Right renal pelvis (tissue), 4 donors: ENCODE results near the gene BOC. TPM values are rescaled to one million over a fixed set of nuclear protein-coding genes. Genes with fewer than 3 reads are reported as not detected.

Experiments
- DNase-seq, 4 donors: peaks; one replicate each; pipeline ENCODE4 v3.0.0-alpha.2; 2013; ENCODE audit warnings: low read depth in 4 of 4, low spot score in 3 of 4, missing footprints in 1 of 4
- polyA plus RNA-seq, 4 donors: library from polyadenylated mRNA; unstranded; fragments of 120-200 nt; gene quantifications; one replicate each; pipeline ENCODE4 v1.2.1, GENCODE V29; 2013; ENCODE audit not compliant: insufficient read length in 4 of 4

The BOC gene
- polyA plus RNA-seq, 4 donors, result 21.9 to 33.4 (median 24.5) TPM

DNA sequence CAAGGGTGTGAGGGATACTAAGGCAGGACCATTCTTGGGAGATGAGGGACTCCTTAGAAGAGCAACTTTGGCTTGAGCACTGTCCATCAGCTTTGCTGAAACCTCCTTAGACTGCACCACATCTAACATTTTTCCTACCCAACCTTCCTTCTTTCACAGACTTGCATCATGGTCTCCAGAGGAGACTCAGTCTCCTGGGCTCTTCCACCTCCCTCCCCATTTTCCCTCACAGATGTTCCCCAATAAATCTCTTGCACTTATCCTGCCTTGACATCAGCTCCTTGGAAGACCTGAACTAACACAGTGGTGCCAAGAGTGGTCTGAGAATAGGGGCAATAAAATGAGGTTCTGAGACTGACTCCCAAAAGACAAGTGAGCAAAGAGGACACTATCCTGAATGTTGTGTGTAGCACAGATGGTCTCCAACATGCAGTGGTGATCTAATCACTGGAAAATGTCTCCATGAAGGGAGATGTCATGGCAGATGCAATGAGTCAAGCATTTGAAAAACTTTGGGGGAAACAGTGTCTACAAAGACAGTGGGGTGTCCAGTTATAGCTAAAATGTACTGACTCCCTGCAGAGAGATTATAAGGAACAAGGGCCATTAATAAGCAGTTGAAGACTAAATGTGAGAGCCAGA, 26.0 kb upstream of the BOC start:
- no peak for DNase-seq

- DNase-seq, result no peak
Observed at GRCh38 chr3:113186566-113186965, 24.8 kb upstream of the BOC start.

- DNase-seq, result no peak
Observed at GRCh38 chr3:113193288-113193687, 18.1 kb upstream of the BOC start.

- DNase-seq, result no peak
Observed at GRCh38 chr3:113193719-113194118, 17.6 kb upstream of the BOC start.

- DNase-seq, result no peak
Observed at GRCh38 chr3:113194823-113195401, 16.4 kb upstream of the BOC start.

DNA sequence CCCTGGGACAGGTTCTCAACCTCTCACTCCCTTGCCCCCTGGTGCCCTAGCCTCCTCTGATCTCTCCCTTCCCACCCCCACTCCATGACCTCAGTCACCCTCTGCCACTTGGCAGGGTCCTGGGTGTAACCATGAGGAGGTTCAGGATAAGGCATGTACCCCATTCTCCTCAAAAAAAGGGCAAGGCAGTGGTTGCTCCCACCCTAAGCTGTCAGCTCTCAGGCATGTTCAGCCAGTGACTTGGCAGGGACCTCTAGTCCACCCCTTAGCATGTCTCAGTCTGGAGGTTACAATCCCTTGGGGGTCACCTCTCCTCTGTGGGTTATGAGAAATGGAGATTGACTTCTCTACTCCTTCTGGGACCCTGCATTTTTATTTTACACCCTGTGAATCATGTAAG, 11.0 kb upstream of the BOC start:
- DNase-seq, result no peak

DNA sequence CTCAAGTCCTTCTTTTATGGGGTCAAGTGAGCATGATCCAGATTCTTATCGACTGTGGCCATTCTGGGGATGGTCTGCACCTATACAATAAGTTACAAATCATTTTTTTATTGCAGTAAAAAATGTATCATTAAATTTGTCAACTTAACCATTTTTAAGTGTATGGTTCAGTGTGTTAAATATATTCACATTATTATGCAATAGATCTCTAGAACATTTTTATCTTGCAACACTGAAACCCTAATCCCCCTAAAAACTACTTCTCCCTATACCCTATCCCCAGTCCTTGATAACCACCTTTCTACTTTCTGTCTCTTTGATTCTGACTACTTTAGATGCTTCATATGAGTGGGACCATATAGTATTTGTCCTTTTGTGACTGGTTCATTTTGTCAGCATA, 10.4 kb upstream of the BOC start:
- DNase-seq, result no peak

- no peak for DNase-seq
Observed at GRCh38 chr3:113204371-113204770, 7.0 kb upstream of the BOC start.

GRCh38 chr3:113205481-113205880, 5.9 kb upstream of the BOC start:
- no peak for DNase-seq

- peak in 3 of 4 donors; percentile 36 to 61 (median 54) for DNase-seq
Observed at GRCh38 chr3:113210604-113211329, 590 bp upstream of the BOC start.

- DNase-seq, result peak in 1 of 4 donors; percentile 41
Observed at GRCh38 chr3:113212150-113212843, 940 bp downstream of the BOC start.

DNA sequence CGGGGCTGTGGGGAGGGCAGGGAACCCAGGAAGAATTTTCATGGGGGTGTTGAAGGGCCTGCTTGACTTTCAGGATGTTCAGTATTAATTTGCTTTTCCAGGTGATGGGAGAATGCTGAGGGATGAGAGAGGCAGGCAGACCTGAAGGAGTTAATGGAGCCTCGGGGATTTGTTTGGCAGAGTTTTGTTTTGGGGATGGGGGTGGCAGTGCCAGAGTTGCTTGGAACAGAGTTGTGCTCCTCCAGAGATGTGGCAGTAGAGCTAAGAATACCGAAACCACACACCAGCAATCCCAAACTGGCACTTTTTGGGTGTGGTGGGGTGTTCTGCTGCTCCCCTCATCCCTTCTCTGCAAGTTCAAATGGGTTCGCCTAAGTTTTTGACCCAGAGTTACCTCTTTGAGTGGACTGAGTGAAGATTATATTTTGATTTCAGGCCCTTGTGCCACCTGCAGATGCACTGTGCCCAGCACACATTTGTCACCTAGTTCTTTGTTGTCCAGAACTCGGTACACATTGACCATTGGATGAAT, 1.6 kb downstream of the BOC start:
- DNase-seq, result no peak

DNA sequence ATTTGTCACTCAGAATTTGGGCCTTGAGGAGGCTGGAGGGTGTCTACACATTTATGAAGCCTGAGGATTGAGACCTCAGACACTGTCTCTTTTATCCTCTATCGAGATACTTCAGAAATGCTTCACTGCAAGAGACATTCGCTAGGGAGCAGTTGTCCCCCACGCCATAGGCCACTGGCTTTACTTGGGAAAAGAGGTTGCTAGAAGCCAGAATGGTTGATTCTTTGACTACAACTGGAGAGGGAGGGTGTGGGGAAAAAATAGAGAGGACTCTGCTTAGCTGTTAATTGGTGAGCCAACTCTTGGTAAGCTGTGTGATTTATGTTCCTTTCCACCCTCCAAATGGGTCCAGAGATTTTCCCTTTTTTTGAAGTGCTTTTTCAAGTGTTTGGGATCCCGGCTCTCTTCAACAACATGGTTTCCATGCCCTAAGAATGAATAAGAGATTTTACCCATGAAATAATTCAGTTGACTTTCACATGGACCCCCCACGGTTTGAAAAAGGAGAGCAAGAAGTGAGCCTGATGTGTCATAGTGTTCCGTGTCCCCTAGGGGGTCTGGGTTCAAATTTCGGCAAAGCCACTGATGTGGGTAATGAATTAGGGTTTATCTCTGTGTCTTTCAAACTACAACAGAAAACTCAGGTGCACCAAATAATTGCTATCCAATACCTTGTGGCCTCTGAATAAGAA, 2.7 kb downstream of the BOC start:
- DNase-seq, result no peak

- DNase-seq, result no peak
Observed at GRCh38 chr3:113214917-113215595, 3.7 kb downstream of the BOC start.

- no peak for DNase-seq
Observed at GRCh38 chr3:113216393-113216792, 5.0 kb downstream of the BOC start.

- DNase-seq, result no peak
Observed at GRCh38 chr3:113218011-113218680, 6.8 kb downstream of the BOC start.

DNA sequence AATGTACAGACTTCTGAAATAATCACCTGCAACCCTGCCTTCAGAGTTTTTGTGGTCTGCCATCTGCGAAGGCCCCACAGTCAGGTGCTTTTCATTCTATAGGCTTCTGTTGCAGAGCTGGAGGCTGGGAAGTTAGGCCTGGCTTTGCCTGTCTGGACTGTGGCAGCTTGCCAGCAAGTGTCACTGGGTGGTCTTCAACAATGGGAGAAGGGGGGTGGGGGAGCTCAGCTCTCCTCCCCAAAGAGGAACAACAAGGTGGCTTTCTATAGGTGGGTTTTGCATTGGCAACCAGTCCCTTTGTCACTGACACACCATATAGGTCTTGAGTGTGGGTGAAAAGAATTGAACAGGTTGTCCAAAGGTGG, 7.3 kb downstream of the BOC start:
- DNase-seq, result no peak

DNA sequence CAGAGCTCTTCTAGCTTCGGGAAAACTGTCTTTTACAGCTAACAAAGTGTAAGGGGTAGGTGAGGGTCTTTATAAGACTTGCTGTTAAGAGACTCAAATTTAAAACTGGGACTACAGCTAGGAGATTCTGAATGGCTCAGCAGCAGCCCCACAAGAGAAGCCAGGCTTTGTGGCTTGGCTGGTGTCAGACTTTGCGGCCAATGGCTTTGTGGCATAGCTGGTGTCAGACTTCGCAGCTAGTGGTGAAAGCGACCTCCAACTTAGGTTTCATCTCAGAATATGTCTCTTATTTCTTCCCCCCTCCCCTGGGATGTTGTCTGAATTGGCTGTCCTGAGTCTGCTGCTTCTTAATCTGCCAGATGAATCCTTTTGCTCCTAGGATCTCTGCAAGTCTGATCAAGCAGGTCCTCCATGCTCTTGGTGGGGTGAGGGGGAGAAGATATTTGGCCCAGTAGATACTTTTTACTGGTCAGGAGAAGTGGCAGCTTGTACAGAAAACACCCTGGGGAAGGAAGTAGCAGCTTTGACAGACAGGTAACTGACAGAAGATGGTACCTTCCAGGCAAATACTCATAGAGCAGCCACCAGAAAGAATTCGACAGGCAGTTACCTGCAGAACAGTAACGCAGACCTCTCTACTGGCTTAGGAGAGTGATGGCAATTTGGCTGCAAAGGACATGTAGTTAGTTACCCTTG, 8.4 kb downstream of the BOC start:
- no peak for DNase-seq

DNA sequence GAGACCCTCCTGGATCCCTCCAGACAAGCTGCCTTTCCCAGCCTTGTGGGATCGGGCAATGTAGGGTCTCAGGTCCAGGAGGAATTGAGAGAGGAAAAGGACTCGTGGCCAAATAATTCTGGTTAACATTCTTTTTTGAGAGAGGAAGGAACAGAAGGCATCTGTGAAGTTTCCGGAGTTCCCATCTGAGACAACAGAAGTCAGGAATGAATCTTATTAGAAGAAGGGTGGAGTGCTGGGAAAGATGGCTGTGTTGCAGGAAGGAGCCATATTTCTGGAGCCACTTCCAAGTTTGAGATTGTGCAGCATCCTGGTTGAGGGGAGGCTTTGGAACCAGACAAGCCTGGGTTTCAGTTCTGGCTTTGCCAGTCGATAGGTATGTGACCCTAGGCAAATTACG, 9.4 kb downstream of the BOC start:
- DNase-seq, result no peak
